Left renal pelvis (tissue), 4 donors: ENCODE results near the gene EOLA2. TPM values are rescaled to one million over a fixed set of nuclear protein-coding genes. Genes with fewer than 3 reads are reported as not detected.
"Not testable (repeated sequence)": the region's sequence is repeated elsewhere in the genome, so short reads cannot be mapped to it uniquely, and the experiment has no call there.

ENCODE experiments used
- DNase-seq, 4 donors: peaks; one replicate each; pipeline ENCODE4 v3.0.0-alpha.2; 2013; ENCODE audit warnings: low read depth in 4 of 4, low spot score in 3 of 4
- polyA plus RNA-seq, 4 donors: library from polyadenylated mRNA; unstranded; fragments of 120-200 nt; gene quantifications; one replicate each; pipeline ENCODE4 v1.2.1, GENCODE V29; 2013; ENCODE audit not compliant: insufficient read length in 4 of 4

Gene EOLA2
- polyA plus RNA-seq, 4 donors: 23.7 to 35.7 (median 27.7) TPM

DNA sequence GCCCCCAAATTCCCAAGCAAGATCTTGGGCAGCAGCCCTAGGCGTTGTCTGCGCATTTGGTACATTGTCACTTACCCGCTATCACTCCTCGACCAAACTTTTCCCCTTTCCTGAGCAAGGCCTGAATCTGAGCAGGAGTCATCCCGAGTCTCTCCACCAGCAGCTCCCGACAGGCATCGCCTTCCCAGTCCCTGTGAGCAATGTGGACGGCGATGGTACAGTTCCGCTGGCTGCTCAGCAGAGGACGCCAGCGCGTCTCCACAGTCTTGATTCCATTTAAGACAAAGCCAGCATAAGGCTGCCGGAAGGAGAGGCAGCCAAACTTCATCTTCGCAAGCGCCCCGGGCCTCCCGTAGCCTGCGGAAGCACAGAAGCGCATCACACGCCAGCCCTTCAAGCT, 4.7 kb downstream of the EOLA2 start:
- DNase-seq: not testable (repeated sequence)

DNA sequence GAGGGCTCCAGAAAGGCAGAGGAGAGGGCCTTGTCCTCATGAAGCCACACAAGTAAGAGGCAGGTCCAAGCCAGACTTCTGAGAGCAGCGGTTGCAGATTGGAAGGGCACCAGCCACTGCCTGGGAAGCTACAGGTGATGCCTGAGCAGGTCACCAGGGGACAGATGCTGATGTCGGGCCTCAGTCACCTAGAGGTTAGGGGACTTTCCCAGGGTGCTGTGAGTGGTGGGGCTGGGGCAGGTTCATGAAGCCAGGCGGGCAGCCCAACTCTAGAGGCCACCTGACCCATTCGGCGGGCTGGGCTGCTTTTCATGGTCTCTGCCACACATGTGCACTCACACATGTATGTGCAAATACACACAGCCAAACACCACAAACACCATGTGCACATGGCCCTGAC, 5.3 kb downstream of the EOLA2 start:
- not testable (repeated sequence) for DNase-seq

DNA sequence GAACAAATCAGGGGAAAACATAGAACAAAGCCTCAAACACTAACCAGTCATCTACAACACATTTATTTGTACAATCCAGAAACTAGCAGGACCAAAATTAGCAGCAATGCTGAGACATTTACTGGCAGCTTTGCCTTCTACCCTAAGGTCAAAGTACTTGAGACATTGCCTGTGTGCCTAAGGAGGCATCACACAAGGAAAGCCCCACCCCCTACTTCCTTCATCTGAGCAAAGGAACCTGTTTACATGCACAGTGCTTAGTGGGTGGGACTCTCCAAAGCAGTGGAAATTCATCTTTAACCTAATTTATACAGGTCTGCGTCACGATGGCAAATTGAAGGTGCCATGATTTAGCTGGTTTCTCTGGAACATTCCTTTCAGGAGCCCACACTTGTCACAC, 6.1 kb downstream of the EOLA2 start:
- not testable (repeated sequence) for DNase-seq

DNA sequence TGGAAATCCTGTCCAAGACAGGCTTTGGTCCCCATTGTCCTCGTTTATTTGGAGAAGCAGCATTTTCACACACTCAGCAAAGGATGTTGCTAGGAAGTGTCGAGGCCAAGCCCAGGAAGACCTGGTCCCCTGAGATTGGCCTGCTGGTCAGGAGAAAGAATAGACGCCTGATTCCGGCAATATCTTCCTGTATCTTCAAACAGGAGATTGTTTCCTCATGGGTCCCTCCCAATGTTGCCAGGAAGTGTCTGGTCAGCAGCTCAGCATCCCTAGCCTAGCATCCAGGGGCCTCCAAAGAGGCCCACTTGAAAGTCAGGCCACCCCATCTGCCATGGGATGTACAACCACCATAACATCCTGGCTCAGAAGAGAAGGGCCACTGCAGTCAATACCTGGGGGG, 6.9 kb downstream of the EOLA2 start:
- DNase-seq: not testable (repeated sequence)

DNA sequence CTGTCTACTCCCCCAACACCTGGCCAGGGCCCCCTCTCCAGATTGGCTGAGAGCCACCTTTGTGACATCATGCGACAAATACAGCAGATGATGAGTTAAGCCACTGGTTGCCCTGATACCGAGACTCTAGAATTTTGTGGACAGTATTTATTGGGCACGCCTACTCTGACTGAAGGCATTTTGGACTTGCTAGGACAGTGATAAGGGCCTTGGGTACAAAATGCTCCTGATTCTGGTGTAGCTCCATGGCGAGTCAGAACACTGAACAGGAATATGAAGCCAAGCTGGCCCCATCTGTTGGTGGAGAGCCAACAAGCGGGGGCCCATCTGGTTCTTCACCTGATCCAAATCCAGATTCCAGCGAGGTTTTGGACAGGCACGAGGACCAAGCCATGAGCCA, 8.9 kb downstream of the EOLA2 start, which contains the start of gene HSFX4:
Gene HSFX4 (plus strand): TSS at position 174 of the 400 bp plus-strand sequence. CDS start 72 bp downstream, at position 246.
- DNase-seq: not testable (repeated sequence)

DNA sequence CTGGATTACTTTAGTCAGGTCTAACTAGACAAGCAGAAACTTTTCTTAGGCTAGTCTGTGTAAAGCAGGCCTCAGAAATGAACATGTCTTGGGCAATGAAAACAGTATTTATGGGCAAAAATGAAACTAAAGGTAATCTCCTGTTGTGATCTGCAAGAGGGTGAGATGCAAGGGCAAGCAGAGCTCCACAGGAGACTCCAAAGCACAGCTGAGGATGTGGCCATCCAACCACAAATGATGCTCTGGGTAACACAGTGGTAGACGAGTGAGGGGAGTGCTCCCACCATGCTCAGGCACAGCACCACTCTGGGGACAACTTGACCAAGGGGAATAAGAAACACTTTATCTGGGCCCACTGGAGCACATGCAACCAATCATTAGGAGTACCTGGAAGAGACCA, 9.7 kb downstream of the EOLA2 start:
- not testable (repeated sequence) for DNase-seq

DNA sequence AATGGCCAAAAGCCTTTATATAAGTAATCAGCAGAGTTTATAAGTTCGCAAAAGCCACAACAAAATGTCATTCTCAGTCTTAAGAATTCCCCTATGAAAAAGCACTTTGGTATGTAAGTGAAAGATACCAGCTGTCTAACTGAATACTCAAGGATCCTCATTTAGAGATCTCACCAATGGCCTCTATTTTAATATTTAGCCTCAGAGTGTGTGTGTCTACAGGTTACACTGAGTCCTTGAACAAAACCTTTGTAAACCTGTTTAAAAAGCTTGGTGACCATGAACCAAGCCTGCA, 10.4 kb downstream of the EOLA2 start:
- not testable (repeated sequence) for DNase-seq

DNA sequence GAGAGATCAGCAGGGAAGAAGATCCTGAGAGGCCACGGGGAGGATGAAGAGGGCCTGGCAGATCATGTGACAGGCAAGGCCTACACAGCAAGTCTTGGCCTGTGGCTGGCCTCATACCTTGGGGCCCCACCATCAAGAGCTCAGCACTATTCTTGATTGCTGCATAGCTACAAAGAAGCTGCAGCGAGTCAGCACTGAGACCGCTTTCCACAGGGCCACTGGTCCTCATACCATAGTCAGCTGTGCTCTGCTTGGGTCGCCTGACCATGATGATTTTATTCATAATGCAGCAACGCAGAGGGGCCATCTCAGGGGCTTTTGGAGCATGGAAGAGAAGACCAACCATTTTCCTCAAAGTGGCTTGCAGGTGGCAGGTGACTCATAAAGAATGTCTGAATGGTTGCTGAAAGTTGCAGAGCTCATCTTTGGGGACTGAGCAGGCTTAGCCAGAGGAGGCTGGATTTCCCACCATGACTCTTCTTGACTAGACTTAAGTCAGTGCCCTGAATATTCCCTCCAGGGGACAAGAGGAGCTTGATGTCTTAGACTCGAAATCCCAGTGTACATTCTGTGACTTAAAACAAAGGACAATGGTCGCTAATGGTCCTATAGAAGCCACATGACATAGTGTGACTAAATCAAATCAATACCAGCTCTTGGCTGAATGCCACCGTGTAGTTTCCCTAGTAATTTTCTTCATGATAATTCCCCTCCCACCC, 10.9 kb downstream of the EOLA2 start:
- DNase-seq: not testable (repeated sequence)

DNA sequence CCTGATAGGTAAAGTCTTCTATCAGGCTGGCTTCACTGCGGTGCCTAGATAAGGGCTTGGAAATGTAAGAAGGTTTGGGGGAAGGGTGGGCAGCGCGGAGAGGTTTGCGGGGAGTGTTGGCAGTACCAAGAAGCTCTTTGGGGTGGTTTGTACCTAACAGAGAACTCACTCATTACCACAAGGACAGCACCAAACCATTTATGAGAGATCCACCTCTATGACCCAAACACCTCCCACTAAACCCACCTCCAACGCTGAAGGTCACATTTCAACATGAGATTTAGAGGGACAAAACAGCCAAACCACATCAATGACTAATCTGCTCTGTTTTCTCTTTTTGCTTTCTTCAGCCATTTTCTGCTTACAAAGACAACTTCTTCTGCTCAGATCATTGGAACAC, 13.9 kb downstream of the EOLA2 start:
- DNase-seq: not testable (repeated sequence)

DNA sequence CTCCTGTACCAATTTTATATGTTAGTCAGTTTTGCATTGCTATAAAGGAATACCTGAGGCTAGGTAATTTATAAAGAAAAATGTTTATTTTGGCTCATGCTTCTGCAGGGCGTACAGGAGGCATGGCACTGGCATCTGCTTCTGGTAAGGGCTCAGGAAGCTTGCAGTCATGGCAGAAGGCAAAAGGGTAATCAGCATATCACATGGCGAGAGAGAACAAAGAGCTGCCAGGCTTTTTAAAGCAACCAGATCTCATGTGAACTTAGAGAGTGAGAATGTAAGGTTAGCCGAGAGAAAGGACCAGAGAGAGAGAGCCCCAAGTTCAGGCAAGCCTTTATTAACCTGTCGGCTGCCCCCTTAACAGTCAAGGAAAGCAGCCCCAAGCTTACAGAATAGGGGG, 14.5 kb downstream of the EOLA2 start:
- DNase-seq: not testable (repeated sequence)

DNA sequence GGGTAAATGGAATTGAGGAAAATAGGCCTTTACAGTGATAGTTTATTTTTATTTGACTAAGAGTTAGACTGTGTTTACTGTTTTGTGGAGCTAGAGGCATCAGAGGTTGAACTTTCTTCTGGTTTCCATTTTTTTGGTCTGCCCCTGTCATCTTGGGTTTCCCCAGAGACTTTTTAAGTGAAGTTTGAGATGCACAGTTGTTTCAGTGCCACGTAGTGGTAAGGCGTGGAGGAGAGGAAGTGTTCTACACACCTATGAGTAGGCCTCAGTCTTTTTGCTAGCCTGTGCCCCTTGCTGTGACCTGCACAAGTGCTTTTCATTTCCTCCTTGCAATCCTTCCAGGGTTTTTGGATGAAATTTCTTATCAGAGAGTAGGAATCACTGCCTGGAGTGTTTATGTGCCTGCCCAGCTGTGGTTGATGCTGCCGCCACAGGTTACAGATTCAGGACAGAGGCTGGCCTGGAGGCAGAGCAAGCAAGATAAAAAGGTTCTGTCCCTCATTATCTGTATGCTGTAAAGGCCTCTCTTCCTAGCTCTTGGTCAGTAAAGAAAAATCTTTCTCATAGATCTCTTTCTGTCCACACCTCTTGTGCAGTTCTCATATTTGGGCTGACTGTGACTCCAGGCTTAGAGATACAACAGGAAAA, 21.4 kb downstream of the EOLA2 start:
- no peak for DNase-seq

DNA sequence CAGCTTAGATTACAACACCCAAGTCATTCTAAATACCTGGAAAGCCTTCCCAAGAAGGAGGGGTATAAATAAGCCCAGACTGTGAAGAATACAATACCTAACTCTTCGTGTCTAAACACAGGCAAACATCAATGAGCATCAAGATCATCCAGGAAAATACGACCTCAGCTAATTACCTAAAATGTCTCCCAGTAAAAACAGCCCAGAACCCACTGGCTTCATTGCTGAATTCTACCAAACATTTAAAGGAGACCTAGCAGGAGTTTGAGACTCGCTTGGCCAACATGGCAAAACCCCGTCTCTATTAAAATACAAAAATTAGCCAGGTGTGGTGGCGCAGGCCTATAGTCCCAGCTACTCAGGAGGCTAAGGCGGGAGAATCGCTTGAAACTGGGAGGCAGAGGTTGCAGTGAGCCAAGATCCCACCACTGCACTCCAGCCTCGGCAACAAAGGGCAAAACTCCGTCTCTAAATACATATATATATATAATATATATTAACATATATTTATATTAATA, 28.1 kb downstream of the EOLA2 start:
- no peak for DNase-seq

DNA sequence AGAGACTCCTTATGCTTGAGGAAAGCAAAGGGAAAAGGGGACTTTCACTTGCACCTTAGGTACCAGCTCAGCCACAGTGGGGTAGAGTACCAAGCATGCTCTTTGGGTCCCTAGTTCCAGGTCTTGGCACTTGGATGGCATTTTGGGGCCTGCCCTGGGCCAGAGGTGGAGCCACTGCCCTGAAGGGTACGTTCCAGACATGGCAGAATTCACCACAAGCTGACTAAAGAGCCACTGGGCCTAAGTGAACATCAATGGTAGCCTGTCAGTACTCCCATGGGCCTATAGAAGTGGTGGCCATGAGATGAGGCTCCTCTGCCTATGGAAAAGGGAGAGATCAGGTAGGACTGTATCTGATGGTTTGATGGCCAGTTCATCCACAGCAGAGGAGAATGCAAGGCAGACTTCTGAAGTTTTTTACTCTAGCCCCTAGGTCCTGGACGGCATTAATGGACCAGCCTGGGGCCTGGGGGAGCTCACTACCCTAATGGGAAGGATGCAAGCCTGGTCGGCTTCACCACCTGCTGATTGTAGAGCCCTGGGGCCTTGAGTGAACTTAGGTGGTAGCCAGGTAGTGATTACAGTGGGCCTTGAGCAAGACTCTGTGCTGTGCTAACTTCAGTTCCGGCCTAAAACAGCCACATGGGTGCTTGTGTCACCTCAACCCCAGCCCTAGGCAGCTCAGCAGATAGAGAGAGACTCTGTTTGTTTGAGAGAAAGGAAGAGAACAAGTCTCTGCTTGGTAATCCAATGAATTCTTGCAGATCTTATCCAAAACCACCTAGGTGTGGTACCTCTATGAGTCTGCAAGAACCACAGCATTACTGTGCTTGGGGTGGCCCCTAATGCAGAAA, 28.7 kb downstream of the EOLA2 start:
- no peak for DNase-seq

DNA sequence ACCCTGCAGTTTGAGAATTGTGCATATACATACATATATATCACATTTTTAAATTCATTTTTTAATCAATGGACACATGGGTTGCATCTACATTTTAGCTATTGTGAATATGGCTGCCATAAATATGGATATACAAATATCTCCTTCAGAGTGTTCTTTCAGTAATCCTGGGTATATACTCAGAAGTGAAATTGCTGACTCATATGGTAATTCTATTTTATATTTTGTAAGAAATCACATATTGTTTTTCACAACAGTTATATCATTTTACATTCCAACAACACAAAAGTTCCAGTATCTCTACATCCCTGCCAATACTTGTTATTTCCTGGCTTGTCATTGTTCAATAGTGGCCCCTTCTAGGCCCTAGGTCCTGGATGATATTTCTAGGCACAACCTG, 29.6 kb downstream of the EOLA2 start:
- DNase-seq: no peak

DNA sequence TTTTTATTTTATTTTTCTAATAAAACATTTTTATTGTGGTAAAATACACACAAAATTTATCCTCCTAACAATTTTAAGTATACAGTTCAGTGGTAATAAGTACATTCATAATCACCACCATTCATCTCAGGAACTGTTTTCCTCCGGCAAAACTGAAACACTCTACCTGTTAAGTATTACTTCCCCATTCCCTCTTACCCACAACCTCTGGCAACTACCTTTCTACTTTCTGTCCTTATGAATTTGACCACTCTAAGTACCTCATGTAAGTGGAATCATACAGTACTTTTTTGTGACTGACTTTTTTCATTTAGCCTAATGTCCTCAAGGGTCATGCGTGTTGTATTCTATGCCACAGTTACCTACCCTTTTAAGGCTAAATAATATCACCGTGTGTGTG, 30.0 kb downstream of the EOLA2 start:
- DNase-seq: no peak

DNA sequence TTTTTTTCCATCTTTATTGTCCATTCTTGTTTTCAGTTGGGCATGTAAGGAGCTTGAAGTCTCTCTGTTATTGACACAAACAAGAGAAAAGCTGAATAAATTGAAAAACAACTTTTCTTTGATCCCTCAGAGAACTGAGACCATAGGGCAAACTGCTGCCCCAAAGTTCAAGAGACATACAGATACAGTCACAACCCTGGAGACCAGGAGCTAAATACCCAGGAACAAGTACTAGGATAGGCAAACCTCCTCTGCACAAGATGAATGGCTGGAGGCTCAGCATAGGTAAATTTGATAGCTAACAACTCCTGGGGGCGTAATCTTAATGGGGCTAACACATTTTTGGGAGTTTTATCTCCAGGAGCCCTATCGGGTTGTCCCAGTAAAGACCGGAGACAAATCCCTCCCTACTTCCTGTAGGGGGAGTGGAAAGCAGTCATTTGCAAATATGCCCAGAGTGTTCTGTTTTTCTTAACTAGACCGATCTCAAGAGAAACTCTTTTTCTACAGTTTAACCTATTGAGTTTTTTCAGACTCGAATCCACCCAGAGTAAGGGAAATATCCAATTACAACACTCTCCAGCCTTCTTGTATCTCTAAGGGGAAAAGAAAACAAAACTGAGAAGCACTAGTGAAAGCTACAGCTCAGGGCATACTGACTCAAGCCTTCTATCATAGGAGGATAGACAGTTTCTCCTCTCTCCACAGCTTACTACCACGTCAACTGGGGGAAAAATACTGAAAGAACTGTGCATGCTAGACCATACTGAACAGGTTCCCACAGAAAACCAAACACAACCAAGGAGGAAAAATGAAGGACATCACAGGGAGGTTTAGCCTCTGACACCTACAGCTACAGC, 34.2 kb downstream of the EOLA2 start:
- DNase-seq: peak in 1 of 4 donors; percentile 6

DNA sequence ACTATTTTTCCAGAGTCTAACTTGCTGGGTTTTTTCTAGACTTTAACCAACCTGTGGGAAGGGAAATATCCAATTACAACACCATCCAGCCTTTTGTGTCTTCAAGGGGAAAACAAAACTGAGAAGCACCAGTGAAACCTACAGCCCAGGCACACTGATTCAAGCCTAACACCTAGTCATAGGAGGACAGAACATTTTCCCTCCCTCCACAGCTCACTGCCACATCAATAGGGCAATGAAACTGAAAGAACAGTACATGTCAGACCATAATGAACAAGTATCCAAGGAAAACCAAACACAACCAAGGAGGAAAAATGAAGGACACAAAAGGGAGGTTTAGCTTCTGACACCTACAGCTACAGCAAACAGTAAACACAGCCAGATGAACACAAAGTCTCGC, 39.7 kb downstream of the EOLA2 start:
- no peak for DNase-seq

DNA sequence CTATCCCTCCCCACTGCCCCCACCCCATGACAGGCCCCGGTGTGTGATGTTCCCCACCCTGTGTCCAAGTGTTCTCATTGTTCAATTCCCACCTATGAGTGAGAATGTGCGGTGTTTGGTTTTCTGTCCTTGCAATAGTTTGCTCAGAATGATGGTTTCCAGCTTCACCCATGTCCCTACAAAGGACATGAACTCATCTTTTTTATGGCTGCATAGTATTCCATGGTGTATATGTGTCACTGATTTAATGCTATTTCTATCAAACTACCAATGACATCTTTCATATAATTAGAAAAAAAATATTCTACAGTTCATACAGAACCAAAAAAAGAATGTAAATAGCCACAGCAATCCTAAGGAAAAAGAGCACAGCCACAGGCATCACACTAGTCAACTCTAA, 47.5 kb downstream of the EOLA2 start:
- not testable (repeated sequence) for DNase-seq
